ENCODE data around the gene PSMB2. TPM values are rescaled to one million over a fixed set of nuclear protein-coding genes. Genes with fewer than 3 reads are reported as not detected.

The PSMB2 gene
- total RNA-seq, 1 experiment from 2014 or later, result 86.0 TPM

- Histone ChIP-seq H3K79me2 (ENCODE audit: insufficient read depth, low read length) (no peaks in the 10 kb centered on the region), H3K4ac (ENCODE audit: low read depth, low read length) (no peak overlapping the region), H4K20me1 (ENCODE audit: control insufficient read depth, insufficient read depth, insufficient read length) (peaks cover 2% of the 10 kb centered on the region), H3T11ph (ENCODE audit: low read length) (no peak overlapping the region), H2AFZ (ENCODE audit: low read length) (no peak overlapping the region), H4K5ac (ENCODE audit: insufficient read length, low read depth, low read length) (no peak overlapping the region), H3K23me2 (ENCODE audit: insufficient read length, low read depth, low read length, poor library complexity, severe bottlenecking) (no peaks in the 10 kb centered on the region), H3K79me1 (ENCODE audit: insufficient read depth, low read depth, low read length, poor library complexity, severe bottlenecking) (no peaks in the 10 kb centered on the region), H3K27ac (ENCODE audit: insufficient read length, low read depth, low read length) (no peak overlapping the region), H2BK20ac (ENCODE audit: low read depth, low read length, poor library complexity, severe bottlenecking) (no peak overlapping the region), H4K91ac (ENCODE audit: insufficient read length, low read depth, low read length) (no peak overlapping the region), H3K27me3 (ENCODE audit: insufficient read depth, low read length) (no peaks in the 10 kb centered on the region), H2BK15ac (ENCODE audit: low read depth, low read length) (no peak overlapping the region), H3K9ac (ENCODE audit: extremely low read depth, insufficient read length, low read length) (no peak overlapping the region), H2BK120ac (ENCODE audit: low read depth, low read length, poor library complexity, severe bottlenecking) (no peak overlapping the region), H3K14ac (ENCODE audit: insufficient read depth, low read length) (no peak overlapping the region), H3K4me1 (ENCODE audit: insufficient read depth, low read length) (no peaks in the 10 kb centered on the region), H3K18ac (ENCODE audit: insufficient read length, low read depth, low read length) (no peak overlapping the region), H3K23ac (ENCODE audit: insufficient read length, low read depth, low read length) (no peak overlapping the region), H2BK12ac (ENCODE audit: insufficient read length, low read depth, low read length) (no peak overlapping the region), H3K4me2 (ENCODE audit: insufficient read depth, insufficient read length, low read length) (no peak overlapping the region), H2BK5ac (ENCODE audit: insufficient read length, low read length) (no peak overlapping the region), H4K8ac (replicated peaks; ENCODE audit: insufficient read length, low read depth, low read length) (no peak overlapping the region), H3K9me3 (ENCODE audit: control insufficient read depth, low read depth, low read length) (no peaks in the 10 kb centered on the region), H3K56ac (ENCODE audit: insufficient read length, low read depth, low read length) (no peak overlapping the region), H2AK5ac (ENCODE audit: insufficient read length, low read length) (no peak overlapping the region)
- H3K36me3 Mint-ChIP-seq (ENCODE audit: insufficient read depth in 1 of 3, low read depth in 3 of 3), result 0 out of 7 replicates have a peak, but pooled peaks cover 0 to 3% (median 0%) of the 10 kb centered on the region in 3 experiments
- H3K4me3 Mint-ChIP-seq, result no peak overlapping the region; a peak in 1 of 5 replicates
- no CpG with 5 or more reads among the region's 25 CpGs for WGBS (ENCODE audit: extremely low coverage, insufficient read length, low lambda C conversion rate)
- peaks cover 2% of the 10 kb centered on the region; the same call in 1 of the 2 replicates for H3K27me3 Mint-ChIP-seq (ENCODE audit: low read depth)
- H3K27ac Mint-ChIP-seq, result no peak overlapping the region
- DNase-seq, result no peak
- no peaks in the 10 kb centered on the region; a peak in 1 of 5 replicates for H3K9me3 Mint-ChIP-seq
- TF ChIP-seq CTCF (conservative IDR thresholded peaks at IDR 0.05), result no peak
- peaks cover 5 to 8% of the 10 kb centered on the region in 2 experiments for H3K4me1 Mint-ChIP-seq
These were observed 50.8 kb downstream of the PSMB2 start for GRCh38 chr1:35590476-35591040.

All from H9 (cell line).